K562 (cell line): Measurements from ENCODE around the gene TCAP. TPM values are rescaled to one million over a fixed set of nuclear protein-coding genes. Genes with fewer than 3 reads are reported as not detected.

ENCODE experiments used
- ATF7 ChIP-seq: fragments of 450-650 bp; IDR thresholded peaks from 2 replicates; pipeline ENCODE4 v1.7.1; 2014; ENCODE audit warnings: mild to moderate bottlenecking, moderate library complexity
- ESRRB ChIP-seq: fragments of 250-450 bp; sonication (Bioruptor Pico); IDR thresholded peaks from 2 replicates; pipeline ENCODE4 v1.5.0; 2020; ENCODE audit warnings: mild to moderate bottlenecking, moderate library complexity, borderline replicate concordance
- ETS2 ChIP-seq: IDR thresholded peaks from 2 replicates; pipeline ENCODE4 v1.6.1; 2016; ENCODE audit warnings: borderline replicate concordance, missing genetic modification characterization, mild to moderate bottlenecking, moderate library complexity, missing compliant biosample characterization; ENCODE audit not compliant: poor library complexity, severe bottlenecking
- HDAC6 ChIP-seq: IDR thresholded peaks from 2 replicates; pipeline ENCODE4 v1.6.1; 2012; ENCODE audit warnings: low read depth, mild to moderate bottlenecking, control low read depth, inconsistent platforms, low read length, moderate library complexity
- HMGN3 ChIP-seq: IDR thresholded peaks from 2 replicates; pipeline ENCODE4 v1.6.1; 2011; ENCODE audit warnings: borderline replicate concordance, low read depth, mild to moderate bottlenecking, mixed read lengths, low read length; ENCODE audit not compliant: insufficient read length; ENCODE audit errors: extremely low read depth
- NFATC3 ChIP-seq: fragments of 450-650 bp; IDR thresholded peaks from 2 replicates; pipeline ENCODE4 v1.6.1; 2017; ENCODE audit warnings: mild to moderate bottlenecking
- NRF1 ChIP-seq, 2 experiments: fragments of 450-650 bp; IDR thresholded peaks in 1 of 2; conservative IDR thresholded peaks in 1 of 2; 2 replicates each; pipeline ENCODE4 v1.6.1; 2014; ENCODE audit warnings: mild to moderate bottlenecking in 2 of 2
- PTBP1 ChIP-seq: fragments of 200-400 bp; formaldehyde crosslinking; IDR thresholded peaks from 2 replicates; pipeline ENCODE4 v1.6.1; 2017; ENCODE audit warnings: low read depth, low read length
- PYGO2 ChIP-seq: fragments of 450-650 bp; IDR thresholded peaks from 2 replicates; pipeline ENCODE4 v1.6.1; 2016; ENCODE audit warnings: mild to moderate bottlenecking, missing genetic modification characterization, moderate library complexity, missing compliant biosample characterization
- SIN3B ChIP-seq: fragments of 450-650 bp; IDR thresholded peaks from 2 replicates; pipeline ENCODE4 v1.6.1; 2017; ENCODE audit warnings: low read depth, mild to moderate bottlenecking, moderate library complexity
- TCF15 ChIP-seq: fragments of 250-450 bp; sonication (Bioruptor Pico); IDR thresholded peaks from 2 replicates; pipeline ENCODE4 v1.8.0; 2022; ENCODE audit warnings: moderate library complexity, mild to moderate bottlenecking, inconsistent platforms
- WHSC1 ChIP-seq: IDR thresholded peaks from one replicate; pipeline ENCODE4 v1.6.1; 2012; ENCODE audit warnings: low read length, control low read depth, inconsistent platforms
- ZBTB7A ChIP-seq: IDR thresholded peaks from 2 replicates; pipeline ENCODE4 v1.6.1; 2011; ENCODE audit warnings: low read depth, mild to moderate bottlenecking, low read length, moderate library complexity, borderline replicate concordance; ENCODE audit not compliant: control insufficient read depth
- ZNF583 ChIP-seq: fragments of 250-450 bp; sonication (Bioruptor Pico); IDR thresholded peaks from 2 replicates; pipeline ENCODE4 v1.4.0; 2020
- ZSCAN32 ChIP-seq: fragments of 450-650 bp; formaldehyde crosslinking; IDR thresholded peaks from 2 replicates; pipeline ENCODE4 v1.4.0; 2020; ENCODE audit warnings: mild to moderate bottlenecking, moderate library complexity
- polyA plus RNA-seq, 8 experiments: library from polyadenylated mRNA; depleted of rRNA in 4 of 8; stranded (reverse) in 5 of 8; unstranded in 3 of 8; fragments of >200 nt; fragmentation: Nextera tagmentation in 2 of 8; fragmentation: Illumina TruSeq in 1 of 8; extraction: Ambion mirVana in 2 of 8; extraction: Trizol in 1 of 8; gene quantifications; 2 replicates each; pipeline versions ENCODE4 v1.2.1 to v1.2.3, GENCODE V29; 2011 to 2014; ENCODE audit warnings: inconsistent platforms in 1 of 8, missing spikeins in 1 of 8
- total RNA-seq, 7 experiments: library from RNA; depleted of rRNA in 6 of 7; stranded (reverse); fragments of >200 nt in 6 of 7; fragmentation: Illumina TruSeq in 2 of 7; extraction: Trizol in 2 of 7; gene quantifications; 2 replicates each; pipeline versions ENCODE4 v1.2.1 to v1.2.3, GENCODE V29; 2011 to 2021; ENCODE audit warnings: low replicate concordance in 1 of 7
- TF ChIP-seq, protein P1 (sequence below), 2 experiments: fragments of 450-650 bp in 1 of 2; sonication (generic) in 1 of 2; formaldehyde crosslinking in 1 of 2; IDR thresholded peaks; 2 replicates each; pipeline versions ENCODE4 v1.7.1 to v1.9.0; 2016 to 2022; ENCODE audit warnings: inconsistent platforms in 1 of 2, mild to moderate bottlenecking in 1 of 2, missing genetic modification reagents in 1 of 2
- TF ChIP-seq, protein P2 (sequence below): fragments of 450-650 bp; IDR thresholded peaks from 2 replicates; pipeline ENCODE4 v1.6.1; 2016; ENCODE audit warnings: mild to moderate bottlenecking

The TCAP gene
- total and polyA plus RNA-seq, 9 of the 15 experiments (the other 6 are each of a cell fraction or from before 2014, with no cell fraction given): 0.33 to 1.4 (median 0.82) TPM; not detected in 2

- TF ChIP-seq, protein P1, sequence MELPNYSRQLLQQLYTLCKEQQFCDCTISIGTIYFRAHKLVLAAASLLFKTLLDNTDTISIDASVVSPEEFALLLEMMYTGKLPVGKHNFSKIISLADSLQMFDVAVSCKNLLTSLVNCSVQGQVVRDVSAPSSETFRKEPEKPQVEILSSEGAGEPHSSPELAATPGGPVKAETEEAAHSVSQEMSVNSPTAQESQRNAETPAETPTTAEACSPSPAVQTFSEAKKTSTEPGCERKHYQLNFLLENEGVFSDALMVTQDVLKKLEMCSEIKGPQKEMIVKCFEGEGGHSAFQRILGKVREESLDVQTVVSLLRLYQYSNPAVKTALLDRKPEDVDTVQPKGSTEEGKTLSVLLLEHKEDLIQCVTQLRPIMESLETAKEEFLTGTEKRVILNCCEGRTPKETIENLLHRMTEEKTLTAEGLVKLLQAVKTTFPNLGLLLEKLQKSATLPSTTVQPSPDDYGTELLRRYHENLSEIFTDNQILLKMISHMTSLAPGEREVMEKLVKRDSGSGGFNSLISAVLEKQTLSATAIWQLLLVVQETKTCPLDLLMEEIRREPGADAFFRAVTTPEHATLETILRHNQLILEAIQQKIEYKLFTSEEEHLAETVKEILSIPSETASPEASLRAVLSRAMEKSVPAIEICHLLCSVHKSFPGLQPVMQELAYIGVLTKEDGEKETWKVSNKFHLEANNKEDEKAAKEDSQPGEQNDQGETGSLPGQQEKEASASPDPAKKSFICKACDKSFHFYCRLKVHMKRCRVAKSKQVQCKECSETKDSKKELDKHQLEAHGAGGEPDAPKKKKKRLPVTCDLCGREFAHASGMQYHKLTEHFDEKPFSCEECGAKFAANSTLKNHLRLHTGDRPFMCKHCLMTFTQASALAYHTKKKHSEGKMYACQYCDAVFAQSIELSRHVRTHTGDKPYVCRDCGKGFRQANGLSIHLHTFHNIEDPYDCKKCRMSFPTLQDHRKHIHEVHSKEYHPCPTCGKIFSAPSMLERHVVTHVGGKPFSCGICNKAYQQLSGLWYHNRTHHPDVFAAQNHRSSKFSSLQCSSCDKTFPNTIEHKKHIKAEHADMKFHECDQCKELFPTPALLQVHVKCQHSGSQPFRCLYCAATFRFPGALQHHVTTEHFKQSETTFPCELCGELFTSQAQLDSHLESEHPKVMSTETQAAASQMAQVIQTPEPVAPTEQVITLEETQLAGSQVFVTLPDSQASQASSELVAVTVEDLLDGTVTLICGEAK (IDR thresholded peaks at IDR 0.05): peak; percentile 26; the same call in 1 of the 2 replicates
- TF ChIP-seq, protein P1 (CRISPR knock-in tag; IDR thresholded peaks at IDR 0.05): no peak
- no peak for TF ChIP-seq SIN3B
- TF ChIP-seq PTBP1: no peak
- no peak; the same call in 1 of the 2 replicates for TF ChIP-seq TCF15
- peak; percentile 96 for TF ChIP-seq ATF7
- TF ChIP-seq HMGN3: no peak
- TF ChIP-seq ZNF583: peak; percentile 91
- TF ChIP-seq NRF1 (conservative IDR thresholded peaks at IDR 0.05 in 1 of 2, IDR thresholded peaks at IDR 0.05 in 1 of 2): peak; percentile 46 to 64
- TF ChIP-seq ETS2 (tag): no peak
- no peak for TF ChIP-seq WHSC1
- TF ChIP-seq, protein P2, sequence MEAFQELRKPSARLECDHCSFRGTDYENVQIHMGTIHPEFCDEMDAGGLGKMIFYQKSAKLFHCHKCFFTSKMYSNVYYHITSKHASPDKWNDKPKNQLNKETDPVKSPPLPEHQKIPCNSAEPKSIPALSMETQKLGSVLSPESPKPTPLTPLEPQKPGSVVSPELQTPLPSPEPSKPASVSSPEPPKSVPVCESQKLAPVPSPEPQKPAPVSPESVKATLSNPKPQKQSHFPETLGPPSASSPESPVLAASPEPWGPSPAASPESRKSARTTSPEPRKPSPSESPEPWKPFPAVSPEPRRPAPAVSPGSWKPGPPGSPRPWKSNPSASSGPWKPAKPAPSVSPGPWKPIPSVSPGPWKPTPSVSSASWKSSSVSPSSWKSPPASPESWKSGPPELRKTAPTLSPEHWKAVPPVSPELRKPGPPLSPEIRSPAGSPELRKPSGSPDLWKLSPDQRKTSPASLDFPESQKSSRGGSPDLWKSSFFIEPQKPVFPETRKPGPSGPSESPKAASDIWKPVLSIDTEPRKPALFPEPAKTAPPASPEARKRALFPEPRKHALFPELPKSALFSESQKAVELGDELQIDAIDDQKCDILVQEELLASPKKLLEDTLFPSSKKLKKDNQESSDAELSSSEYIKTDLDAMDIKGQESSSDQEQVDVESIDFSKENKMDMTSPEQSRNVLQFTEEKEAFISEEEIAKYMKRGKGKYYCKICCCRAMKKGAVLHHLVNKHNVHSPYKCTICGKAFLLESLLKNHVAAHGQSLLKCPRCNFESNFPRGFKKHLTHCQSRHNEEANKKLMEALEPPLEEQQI: no peak
- 0 out of 2 replicates have a peak, but pooled peaks have one; percentile 13 for TF ChIP-seq ZSCAN32
- no peak for TF ChIP-seq PYGO2 (tag)
- peak; percentile 23; the same call in 1 of the 2 replicates for TF ChIP-seq ZBTB7A
- no peak; the same call in 1 of the 2 replicates for TF ChIP-seq NFATC3
- no peak for TF ChIP-seq ESRRB (CRISPR knock-in tag)
- TF ChIP-seq HDAC6: no peak
These were observed 15.0 kb upstream of the TCAP start (continued) for GRCh38 chr17:39650121-39650579.
